ENCODE results near the gene DCTN4.
"Not testable (repeated sequence)": the region's sequence is repeated elsewhere in the genome, so short reads cannot be mapped to it uniquely, and the experiment has no call there.

The DCTN4 gene

GRCh38 chr5:150778088-150778516 lies 19.3 kb upstream of the DCTN4 start:
- no peak for DNase-seq

GRCh38 chr5:150777685-150778084 lies 18.9 kb upstream of the DCTN4 start:
- no peak for DNase-seq

- DNase-seq, result peak; percentile 64
Observed at GRCh38 chr5:150774145-150774544, 15.3 kb upstream of the DCTN4 start.

DNA sequence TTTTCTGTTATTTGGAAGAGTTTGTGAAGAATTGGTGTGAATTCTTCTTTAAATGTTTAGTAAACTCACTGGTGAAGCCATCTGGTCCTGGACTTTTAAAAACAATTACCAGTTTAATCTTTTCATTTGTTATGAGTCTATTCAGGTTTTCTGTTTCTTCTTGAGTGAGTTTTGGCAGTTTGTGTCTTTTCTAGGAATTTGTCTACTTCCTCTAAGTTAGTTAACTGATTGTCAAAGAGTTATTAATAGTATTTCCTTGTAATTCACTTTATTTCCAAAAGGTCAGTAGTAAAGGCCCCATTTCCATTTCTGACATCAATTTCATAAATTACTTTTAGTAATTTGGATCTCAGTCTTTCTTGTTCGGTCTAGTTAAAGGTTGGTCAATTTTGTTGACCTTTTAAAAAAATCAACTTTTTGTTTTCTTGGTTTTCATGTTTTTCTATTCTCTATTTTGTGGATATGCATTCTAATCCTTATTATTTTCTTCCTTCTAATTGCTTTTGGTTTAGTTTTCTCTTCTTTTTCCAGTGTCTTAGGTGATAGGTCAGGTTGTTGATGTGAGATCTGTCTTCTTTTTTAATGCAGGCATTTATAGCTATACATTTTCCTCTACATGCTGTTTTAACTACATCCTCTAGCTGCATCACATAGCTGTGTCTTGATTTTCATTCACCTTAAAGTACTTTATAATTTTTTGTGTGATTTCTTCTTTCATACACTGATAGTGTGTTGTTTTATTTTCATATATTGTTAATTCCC lies 12.4 kb upstream of the DCTN4 start:
- peak; percentile 26 for DNase-seq

DNA sequence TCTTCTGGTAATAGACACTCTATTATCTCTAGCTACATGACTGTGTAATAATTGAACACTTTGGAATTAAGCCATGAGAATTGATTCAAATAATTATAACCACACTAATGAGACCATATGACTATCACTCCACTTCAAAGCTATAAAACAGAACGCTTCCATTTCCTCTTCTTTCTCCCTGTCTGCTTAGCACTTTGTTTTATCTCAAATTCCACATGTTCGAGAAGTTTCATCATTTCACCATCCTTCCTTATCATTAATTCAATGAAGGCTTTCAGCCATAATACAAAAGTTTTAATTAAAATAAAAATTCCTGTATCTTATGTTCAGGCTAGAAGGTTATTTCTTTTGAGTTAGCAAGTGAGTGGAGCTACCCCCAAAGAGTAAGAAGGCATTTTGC lies 7.4 kb upstream of the DCTN4 start:
- DNase-seq, result peak; percentile 75

DNA sequence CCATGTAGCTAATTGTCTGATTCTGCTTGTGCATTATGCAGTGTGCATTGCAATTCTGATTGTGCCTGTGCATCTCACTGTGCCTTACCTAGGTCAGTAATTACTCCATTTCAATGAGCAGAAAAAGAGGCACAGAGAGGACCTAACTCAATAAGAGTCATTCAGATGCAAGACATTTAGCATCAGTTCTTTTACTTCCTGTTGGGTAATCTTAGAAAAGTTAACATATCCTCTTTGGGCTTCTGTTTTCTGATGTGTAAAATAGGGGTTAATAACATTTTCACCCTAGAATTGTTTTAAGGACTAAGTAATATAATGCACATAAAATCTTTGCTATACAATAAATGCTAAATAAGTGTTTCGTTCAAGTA lies 7.0 kb upstream of the DCTN4 start:
- DNase-seq, result no peak

DNA sequence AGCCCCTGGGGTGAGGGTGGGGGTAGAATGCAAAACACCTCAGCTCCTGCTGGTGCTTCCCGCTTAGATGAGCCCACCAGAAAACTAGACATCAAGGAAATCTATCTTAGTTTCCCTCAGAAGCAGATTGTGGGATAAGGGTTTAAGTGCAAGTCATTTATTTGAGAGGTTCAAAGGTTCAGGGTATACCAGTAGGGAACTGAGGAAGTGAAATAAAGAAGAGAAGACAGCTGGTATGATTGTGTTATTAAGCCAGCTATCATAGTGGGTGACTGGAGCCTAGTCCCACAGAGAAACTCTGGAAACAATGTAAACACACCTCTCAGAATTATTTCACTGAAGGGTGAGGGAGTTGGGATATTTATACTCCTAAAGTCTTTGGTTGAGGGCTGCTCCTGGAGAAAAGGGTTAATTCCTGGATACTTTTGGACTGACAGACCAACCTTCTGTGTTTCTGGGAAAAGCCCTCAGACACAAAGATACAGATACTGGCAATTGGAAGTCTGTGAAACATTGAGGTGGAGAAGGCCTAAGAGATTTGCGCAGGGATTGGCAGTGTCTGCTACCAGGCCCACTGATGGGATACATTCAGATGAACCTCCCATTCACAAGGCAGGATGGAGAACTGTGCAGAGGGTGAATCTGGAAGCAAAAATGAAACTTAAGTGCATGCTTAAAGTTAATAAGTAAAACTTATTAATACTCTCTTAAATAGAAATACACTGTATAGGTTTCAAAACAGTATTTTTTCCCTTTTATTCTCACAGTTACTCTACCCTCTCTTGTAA lies 6.4 kb upstream of the DCTN4 start:
- DNase-seq, result no peak

- DNase-seq, result peak; percentile 81
Observed at GRCh38 chr5:150764530-150764929, 5.7 kb upstream of the DCTN4 start.

DNA sequence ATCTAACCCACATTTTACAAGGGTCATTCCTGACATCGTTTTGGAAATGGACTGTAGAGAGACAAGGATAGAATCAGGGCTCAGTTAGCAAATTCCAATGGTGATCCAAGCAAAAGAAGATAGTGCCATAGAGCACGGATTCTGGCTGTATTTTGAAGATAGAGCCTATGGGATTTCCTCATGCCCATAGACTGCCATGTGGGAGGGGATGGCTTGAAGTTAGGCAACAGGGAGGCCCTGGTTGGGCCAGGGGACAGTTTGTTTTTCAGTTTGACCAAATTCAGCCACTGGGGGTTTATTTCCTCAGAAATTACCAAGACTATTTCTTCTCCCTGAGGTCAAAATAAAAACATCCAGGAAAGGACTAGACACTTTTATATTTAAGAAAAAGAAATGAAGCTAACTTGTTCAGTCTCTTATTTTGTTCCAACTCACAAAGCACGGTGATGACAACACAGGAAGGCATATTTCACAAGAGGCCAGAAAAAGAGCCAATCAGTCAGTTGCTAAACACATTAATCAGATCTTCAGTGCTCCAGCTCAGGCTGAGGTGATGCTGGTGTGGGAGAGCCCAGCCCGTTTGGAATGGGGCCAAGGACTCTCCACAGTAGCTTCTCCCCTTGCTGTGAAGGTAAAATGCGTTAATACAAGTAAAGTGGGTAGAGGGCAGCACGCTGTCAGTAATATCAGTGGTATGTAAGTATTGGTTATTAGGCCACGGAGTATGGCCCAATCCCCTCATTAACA lies 4.4 kb upstream of the DCTN4 start:
- DNase-seq, result peak; percentile 92

DNA sequence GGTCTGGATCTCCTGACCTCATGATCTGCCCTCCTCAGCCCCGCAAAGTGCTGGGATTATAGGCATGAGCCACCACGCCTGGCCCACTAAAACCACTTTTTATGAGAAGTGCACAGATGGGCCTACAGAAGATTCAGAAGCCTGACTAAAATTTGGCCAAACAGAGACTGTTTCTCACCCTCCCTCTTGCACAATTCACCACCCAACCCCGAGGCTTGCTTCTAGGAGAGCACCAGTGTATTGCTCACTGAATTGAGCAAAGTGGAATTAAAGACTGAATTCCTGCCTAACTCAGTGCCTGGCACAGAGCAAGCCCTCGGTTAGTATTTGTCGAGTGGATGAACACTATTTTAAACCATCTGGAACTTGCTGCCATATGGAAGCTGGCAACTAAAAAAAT lies 3.4 kb upstream of the DCTN4 start:
- DNase-seq, result no peak

GRCh38 chr5:150759334-150759583 lies 442 bp upstream of the DCTN4 start:
- DNase-seq, result no peak

DNA sequence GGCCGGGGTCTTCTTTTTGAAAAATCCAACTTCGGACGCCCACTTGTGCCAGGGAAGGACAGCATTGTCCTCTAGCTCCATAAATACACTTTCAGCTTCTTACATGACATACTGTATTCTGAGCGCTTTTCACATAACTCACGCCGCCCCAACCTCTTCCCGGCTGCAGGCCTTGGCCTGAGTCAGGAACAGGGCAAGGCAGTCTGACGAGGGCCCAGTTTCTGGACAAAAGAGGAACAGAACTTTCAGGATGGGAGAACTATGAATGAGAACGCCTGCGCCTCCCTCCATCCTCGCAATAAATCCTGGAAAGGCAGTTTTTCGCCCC lies 650 bp downstream of the DCTN4 start:
- no peak for DNase-seq

GRCh38 chr5:150757087-150757649 lies 1.6 kb downstream of the DCTN4 start:
- DNase-seq, result peak; percentile 18

DNA sequence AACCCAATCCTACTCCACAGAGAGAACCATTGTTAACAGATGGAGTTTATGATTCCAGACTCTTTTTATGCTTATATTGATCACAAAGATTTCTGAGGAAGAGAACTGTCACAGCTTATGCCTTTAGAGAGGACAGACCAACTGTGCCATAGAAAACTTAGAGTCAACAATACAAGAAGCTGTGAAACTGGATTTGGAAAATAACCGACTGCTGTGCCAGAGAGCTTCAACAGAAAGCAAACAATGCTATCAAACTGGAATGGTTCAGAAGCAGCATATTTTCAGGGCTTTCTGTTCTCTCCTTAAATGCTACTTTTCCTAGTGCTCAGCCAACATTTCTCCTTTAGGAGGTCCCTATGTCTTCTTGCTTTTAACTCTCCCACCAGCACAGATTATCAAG lies 5.0 kb downstream of the DCTN4 start:
- no peak for DNase-seq

GRCh38 chr5:150753463-150753862 lies 5.4 kb downstream of the DCTN4 start:
- DNase-seq, result no peak

- DNase-seq, result no peak
Observed at GRCh38 chr5:150751096-150751891, 7.5 kb downstream of the DCTN4 start.

DNA sequence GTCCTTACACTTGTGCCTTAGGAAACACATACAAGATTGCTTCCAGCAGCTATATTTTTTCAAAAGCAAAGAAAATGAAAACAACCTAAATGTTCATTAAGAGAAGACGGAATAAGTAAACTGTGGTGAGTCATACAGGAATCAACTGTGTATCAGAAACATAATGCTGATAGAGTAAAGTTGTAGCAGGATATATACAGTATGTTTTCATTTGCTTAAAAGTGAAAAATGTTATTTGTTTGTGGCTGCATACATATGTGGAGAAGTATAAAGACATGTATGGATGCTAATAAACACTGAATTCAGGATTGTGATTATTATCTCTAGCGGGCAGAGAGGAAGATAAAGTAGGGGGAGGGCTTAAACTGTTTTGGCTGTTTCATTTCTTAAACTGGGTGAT lies 8.3 kb downstream of the DCTN4 start:
- no peak for DNase-seq

DNA sequence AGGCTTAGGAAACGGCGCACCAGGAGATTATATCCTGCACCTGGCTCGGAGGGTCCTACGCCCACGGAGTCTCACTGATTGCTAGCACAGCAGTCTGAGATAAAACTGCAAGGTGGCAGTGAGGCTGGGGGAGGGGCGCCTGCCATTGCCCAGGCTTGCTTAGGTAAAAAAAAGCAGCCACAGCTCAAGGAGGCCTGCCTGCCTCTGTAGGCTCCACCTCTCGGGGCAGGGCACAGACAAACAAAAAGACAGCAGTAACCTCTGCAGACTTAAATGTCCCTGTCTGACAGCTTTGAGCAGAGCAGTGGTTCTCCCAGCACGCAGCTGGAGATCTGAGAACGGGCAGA lies 15.7 kb downstream of the DCTN4 start:
- not testable (repeated sequence) for DNase-seq

DNA sequence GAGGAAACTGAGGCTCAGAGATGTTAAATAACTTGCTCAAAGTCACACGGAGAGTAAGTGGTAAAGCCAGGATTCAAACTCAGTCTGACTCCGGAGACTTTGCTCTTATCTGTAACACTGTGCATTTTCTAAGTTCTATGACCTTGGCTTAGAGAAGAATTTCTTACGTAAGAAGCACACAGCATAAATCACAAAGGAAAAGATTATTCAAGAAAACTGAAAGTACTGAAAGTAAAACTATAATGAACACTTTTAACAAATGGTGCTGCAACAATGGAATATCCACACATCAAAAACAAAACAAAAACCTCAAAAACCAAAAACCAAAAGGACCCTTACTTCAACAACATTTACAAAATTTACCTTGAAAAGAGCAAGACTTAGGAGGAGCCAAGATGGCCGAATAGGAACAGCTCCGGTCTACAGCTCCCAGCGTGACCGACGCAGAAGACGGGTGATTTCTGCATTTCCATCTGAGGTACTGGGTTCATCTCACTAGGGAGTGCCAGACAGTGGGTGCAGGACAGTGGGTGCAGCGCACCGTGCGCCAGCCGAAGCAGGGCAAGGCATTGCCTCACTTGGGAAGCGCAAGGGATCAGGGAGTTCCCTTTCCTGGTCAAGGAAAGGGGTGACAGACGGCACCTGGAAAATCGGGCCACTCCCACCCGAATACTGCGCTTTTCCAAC lies 16.2 kb downstream of the DCTN4 start:
- DNase-seq, result not testable (repeated sequence)

DNA sequence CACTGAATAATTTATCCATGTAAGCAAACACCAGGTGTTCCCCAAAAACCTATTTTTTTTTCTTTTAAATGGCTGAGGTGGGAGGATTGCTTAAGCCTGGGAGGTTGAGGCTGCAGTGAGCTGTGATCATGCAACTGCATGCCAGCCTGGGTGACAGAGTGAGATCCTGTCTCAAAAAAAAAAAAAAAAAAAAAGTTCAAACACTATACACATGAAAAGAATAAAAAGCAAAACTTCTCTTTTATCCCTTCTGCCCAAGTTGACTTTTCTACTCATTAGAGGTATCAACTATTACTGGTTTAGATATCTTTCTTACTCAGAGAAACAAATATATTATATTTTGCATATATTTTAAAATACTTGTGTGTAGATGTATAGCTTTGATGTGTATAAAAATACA lies 17.8 kb downstream of the DCTN4 start:
- no peak for DNase-seq

DNA sequence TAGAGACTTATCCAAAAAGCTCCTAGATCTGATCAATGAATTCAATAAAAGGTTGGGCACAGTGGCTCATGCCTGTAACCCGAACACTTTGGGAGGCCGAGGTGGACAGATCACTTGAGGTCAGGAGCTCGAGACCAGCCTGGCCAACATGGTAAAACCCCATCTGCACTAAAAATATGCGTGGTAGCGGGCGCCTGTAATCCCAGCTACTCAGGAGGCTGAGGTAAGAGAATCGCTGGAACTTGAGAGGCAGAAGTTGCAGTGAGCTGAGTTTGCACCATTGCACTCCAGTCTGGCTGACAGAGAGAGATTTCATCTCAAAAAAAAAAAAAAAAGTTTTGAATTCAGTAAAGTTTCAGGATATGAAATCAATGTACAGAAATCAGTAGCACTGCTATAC lies 20.0 kb downstream of the DCTN4 start:
- no peak for DNase-seq

DNA sequence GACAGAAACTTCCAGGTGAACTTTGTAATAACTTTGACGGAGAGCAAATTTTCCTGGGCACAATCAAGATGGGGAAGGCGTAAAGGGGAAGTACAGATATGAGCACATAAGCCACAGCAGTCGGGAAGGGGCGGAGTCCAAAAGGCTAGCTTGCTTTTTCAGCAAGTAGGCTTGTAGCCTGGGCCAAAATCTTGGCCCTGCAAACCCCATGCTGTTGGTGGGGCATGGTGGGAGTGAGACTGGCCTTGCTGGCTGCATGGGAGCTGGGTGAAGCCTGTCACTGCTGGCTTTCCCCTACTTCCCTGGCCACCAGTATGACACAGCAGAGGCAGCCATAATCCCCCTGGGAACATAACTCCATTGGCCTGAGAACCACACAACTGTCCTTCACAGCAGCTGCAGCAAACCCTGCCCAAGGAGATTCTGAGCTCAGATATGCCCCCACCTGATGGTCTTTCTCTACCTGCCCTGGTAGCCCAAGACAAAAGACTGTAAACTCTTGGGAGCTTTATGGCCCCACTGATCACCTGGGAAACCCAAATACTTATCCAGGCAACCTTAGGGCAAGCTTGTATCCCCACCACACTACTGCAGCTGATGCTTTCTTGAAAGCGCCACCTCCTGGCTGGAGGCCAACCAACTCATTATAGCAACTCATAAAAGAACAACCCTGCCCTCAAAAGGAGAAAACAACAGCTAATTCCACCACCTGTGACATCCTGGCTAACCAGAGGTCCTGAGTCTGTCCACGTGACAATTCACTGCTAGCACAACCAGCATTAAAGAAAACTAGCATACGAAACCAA lies 24.0 kb downstream of the DCTN4 start:
- DNase-seq, result peak; percentile 65

Data from hematopoietic multipotent progenitor cell treated with erythropoietin and hydrocortisone succinate and interleukin-3 and kit ligand, for 8 days (in vitro differentiated cells).